ENCODE measurements around the gene MRAS.
"Not testable (repeated sequence)": the region's sequence is repeated elsewhere in the genome, so short reads cannot be mapped to it uniquely, and the experiment has no call there.

Gene MRAS

DNA sequence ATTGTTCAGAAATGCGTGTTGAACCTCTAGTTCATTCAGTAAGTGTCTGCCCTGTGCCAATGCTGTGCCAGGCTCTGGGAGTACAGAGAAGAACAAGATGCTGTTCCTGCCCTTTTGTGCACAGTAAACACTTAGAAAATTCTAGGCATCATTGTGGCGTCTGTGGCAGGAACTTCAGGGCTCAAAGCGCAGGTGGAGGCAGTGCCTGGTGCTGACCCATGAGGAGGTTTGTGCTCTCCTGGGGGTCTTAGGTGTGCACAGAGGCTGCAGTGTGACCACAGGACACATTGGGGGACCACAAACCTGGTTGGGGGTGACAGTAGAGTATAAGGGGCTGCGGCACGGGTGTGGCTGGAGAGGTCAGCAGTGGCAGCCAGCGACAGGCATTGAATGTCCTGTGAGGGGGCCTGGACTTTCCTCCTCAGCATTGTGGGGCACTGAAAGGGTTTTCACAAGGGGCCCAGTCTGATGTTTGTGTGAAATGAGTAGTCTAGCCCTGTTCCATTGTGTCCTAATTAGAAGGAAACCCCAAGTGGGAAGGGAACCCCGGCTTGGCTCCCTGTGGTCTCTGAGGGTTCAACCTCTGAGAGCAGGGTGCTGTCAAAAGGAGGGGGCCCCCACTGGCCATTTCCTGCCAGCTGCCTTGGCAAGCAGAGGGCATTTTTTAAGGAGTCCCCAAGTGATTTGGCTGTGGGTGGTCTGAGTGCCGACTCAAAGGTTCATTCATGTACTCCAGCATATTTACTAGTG is 20.9 kb downstream of the MRAS start:
- FAIRE-seq = no peak

DNA sequence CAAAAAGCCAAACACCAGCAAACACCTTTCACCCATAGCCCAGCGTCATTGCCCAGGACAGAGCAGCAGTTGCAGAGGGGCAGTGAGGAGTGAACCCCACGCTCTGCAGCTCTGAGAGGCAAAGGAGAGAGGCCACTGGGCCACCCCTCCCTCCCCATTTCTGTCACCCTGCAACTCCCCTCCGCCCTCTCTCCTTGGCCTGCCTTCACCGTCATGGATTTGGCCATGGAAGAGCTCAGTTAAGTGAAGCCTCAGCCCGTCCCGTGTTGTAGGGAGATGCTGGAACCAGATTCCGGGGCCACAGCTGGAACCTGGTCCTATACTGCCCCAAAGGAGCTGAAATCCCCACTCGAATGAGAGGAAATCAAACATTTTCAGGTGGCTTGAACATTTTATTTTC is 21.9 kb downstream of the MRAS start:
- FAIRE-seq = no peak

DNA sequence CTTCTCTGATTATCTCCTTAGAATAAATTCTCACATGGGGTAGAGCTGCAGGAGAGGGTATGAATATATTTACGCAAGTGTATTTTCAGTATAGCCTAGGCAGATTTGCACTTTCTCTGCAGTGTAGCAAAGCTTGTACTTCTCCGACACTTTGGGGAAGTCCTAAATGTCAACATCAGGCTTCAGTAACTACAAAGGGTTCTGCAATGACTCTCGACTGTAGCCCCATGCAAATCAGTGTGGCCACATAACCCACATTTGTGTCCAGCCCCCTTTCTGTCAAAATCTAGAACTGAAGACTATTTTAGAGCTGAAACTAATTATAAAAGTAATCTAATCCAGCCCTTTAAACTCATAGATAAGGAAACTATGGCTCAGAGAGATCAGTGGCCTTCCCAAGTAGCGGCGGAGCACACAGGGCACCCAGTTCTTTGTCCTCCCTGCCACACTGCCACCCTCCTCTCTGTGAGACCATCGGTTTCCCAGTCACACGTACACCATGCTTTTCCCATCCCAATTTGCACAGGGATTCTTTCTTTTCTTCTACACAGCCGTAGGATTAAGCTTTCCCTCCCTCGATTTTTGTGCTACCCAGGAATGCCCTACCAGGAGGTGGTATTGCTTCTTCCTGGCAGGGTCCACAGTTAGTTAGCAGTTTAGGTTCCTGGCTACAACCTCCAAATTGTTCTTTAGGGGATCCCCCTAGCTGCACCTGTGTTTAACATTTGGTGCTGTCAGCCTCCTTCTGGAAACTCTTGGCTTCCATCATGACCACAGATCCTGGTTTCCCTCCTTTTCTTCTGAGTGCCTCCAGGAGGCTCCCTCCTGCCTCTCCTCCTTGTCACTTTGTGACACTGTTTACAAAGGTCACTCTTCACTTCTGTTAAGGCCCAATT is 22.9 kb downstream of the MRAS start:
- FAIRE-seq = no peak

DNA sequence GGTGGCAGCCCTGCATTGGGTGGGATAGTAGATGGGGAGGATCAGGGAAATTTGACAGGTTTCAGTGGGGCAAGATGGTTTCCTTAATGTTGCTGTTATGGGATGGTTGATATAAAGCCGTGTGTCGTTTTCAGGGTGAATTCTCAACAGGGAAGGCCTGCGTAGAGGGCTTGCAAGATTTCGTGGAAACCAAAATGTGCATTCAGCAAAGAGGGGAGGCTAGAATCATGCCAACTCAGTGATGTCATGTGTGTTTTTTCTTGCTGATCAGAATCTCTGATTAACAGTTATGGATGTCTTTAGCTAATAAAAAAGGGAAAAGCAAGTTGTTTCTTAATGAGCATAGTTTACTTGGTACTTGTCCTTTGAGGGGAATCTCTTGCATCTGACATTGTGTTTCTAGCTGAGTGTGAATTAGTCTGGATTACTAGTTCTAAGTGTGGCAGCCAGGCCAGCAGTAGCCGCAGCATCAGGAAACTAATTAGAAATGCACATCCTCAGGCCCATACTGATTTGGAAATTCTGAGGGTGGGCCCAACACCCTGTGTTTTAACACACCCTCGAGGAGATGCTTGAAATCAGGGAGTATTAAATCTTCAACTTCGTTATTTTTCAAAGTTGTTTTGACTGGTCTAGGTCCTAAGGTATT is 24.8 kb downstream of the MRAS start:
- FAIRE-seq = no peak

DNA sequence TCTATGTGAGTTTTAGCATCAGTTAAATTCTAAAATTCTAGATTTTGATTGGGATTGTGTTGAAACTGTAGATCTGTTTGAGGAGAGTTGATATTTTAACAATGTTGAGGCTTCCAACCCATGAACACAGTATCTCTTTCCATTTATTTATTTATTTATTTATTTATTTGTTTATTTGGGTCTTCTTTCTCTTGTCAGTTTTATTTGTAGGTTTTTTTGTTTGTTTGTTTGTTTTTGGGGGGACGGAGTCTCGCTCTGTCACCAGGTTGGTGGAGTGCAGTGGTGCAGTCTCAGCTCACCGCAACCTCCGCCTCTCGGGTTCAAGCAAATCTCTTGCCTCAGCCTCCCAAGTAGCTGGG is 25.3 kb downstream of the MRAS start:
- no peak for FAIRE-seq

DNA sequence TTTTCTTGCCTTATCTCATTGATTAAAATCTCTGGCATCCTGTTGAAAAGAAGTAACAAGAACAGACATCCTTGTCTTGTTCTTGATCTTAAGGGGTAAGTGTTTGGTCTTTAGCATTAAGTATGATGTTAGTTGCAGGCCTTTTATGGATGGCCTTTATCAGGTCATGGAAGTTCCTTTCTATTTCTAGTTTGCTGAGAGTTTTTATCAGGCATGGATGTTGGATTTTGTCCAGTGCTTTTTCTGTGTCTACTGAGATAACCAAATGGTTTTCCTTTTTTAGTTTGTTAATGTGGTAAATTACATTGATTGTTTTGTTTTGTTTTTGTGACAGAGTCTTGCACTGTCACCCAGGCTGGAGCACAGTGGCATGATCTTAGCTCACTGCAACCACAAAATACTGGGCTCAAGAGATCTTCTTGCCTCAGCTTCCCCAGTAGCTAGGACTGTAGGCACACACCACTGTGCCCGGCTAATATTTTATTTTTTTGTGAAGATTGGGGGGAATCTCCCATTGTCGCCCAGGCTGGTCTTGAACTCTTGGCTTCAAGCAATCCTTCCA is 26.3 kb downstream of the MRAS start:
- no peak for FAIRE-seq

DNA sequence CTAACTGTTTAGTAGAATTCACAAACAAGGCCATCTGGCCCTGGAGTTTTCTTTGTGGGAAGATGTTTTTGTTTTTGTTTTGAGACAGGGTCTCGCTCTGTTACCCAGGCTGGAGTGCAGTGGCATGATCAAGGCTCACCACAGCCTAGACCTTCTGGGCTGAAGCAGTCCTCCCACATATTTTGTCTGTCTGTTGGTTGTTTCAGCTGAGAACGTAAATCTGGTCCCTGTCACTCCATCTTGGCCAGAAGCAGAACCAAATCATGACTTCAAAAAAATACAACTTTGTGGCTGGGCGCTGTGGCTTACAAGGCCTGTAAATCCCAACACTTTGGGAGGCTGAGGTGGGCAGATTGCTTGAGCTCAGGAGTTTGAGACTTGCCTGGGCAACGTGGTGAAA is 27.1 kb downstream of the MRAS start:
- FAIRE-seq = no peak

DNA sequence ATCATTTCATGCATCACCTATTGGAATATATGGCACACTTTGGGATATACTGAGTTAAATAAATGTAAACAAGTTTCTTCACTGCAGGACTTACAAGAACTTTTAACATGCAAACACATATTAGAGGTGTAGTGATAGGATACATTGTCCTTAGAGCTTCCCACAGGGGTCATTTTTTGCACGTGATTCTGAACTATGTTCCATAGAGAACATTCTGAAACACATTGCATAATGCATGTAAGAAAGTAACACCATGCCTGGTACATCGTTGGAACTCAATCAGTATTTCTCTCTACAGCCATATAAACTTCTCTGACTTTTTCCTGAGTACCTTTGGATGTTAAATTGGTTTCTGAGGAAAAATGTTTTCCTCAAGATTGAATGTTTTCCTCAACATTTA is 28.3 kb downstream of the MRAS start:
- no peak for FAIRE-seq

DNA sequence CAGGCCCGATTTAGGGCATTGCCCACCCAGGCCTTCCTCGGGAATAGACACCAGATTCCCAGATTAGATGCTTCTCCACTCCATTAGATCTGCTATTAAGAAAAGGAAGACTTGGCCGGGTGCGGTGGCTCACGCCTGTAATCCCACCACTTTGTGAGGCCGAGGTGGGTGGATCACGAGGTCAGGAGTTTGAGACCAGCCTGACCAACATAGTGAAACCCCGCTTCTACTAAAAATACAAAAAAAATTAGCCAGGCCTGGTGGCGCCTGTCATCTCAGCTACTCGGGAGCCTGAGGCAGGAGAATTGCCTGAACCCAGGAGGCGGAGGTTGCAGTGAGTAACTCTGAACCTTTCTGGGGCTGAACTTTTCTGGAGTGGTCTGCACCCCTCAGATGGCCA is 28.8 kb downstream of the MRAS start:
- FAIRE-seq = not testable (repeated sequence)

DNA sequence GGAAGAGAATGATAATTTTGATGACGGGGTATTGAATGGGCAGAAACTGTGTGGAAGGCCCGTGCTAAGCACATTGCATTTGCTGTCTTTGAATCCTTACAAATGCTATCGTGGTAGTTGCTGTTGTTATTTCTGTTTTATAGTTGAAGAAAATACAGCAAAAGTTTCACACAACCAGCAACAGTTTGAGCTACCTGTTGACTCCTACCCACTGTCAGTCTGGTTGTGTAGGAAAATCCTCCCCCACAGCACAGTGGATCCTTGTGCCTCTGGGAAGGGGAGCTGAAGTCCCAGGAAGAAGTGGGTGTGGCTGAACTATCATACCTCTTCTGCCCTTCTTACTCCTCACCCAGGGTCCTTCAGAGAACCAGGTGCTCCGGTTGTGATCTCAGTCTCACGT is 29.4 kb downstream of the MRAS start:
- no peak for FAIRE-seq

DNA sequence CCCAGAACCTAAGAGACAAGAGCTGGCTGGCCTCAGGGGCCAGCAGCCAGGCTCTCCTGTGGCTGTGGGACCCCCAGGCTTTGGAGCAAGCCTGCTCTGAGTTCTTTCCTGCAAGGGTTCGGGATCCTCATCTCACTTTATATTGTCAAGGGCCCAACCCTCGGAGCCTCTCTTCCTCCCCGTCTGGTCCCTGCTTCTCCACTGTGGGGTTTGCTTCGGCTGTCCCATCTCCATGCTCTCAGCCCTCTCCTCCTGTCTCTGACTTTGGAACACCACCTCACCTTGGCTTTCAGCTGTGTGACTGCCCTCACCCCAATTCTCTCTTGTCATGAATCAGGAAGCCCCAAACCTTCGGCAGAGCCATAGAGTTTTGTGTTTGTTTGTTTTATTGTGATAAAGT is 30.0 kb downstream of the MRAS start:
- FAIRE-seq = no peak

DNA sequence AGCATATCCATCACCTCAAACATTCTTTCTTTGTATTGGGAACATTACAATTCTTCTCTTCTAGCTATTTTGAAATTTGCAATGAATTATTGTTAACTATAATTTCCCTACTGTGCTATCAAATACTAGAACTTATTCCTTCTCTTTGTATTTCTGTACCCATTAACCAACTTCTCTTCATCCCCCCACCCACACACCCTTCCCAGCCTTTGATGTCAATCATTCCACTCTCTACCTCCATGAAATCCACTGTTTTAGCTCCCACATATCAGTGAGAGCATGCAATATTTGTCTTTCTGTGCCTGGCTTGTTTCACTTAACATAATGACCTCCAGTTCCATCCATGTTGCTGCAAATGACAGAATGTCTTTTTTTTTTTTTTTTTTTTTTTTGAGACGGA is 30.6 kb downstream of the MRAS start:
- FAIRE-seq = no peak

DNA sequence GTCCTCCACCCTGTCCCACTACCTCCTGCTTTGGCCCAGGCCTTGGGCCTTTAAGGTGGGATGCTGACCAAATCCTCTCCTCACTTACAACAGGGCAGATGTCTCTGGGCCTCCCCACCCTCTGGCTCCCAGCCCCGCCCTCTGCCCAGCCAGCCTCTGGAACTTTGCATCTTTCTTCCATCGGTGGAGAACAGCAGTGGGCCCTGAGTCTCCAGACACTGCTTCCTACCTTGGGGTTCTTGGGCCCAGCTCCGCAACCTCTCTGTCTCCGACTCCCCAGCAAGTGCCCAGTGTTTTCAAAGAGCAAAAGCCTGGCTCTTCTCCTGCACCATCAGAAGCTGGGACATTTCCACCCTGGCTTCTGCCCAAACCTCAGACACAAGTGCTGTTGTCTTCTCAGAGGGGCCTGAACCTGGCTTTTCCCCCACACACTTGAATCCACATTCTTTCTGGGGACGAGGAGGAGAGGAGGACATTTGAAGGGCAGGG is 33.1 kb downstream of the MRAS start:
- no peak for FAIRE-seq

DNA sequence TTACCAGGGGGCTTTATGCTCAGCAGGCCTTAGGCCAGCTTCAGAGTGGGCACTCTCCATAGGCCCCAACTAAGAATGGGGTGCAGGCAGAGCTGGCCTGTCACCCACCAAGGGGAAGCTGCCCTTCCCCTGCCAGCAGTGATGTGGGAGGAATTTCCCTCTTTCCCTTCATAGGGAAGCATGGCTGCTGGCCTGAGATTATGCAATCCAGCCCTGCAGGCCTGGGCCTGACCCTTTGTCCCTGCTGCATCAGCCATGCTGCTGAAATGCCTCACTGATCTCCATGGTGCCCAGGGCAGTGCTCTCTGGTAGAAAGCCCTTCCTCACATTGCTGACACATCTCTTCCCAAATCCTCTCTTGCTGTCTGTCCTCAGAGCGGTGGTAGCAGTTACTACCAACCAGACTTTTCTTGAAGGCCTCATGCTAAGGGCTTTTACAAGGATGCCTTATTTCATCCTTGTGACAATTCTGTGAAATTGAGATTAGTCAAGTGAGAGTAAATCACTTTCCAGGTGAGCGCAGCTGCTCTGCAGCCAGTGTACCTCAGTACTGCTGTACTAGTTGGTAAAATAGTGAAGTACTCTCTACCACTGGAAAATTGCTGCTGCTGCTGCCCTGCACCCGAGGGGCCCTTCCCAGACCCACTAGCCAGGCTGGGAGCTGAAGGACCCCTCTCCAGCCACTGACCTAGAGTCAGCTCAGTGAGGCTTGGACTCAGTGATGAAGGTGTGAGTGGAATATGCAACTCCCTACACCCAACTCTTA is 33.8 kb downstream of the MRAS start:
- FAIRE-seq = no peak

DNA sequence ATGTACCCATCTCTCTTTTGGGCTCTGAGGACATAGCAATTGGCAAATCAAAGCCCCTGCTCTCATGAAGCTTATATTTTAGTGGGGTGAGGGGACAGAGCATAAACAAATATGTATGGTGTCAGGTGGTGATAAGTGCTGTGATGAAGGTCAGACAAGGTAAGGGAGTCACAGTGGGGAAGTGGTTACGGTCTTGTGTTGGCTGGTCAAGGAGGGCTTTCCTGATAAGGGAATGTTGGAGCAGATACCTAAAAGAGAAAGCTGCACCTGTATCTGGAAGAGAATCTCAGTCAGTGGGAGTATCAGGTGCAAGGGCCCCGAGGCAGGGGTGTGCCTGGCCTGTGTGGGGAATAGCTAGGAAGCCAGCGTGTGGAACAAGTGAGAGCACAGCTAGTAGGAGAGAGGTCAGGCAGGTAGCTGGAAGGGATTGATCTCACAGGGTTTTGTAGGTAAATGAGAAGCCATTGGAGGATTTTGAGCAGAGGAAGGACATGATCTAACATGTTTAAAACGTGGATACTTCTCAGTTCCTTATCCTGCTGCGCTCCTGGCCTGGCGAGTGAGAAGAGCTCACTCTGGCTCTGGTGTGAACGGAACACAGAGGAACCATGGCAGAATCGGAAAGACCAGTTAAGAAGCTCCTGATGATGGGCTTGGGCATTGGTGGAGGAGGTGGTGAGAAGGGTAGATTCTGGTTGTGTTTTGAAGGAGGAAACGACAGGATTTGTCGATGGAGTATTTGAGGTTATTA is 35.5 kb downstream of the MRAS start:
- FAIRE-seq = no peak

DNA sequence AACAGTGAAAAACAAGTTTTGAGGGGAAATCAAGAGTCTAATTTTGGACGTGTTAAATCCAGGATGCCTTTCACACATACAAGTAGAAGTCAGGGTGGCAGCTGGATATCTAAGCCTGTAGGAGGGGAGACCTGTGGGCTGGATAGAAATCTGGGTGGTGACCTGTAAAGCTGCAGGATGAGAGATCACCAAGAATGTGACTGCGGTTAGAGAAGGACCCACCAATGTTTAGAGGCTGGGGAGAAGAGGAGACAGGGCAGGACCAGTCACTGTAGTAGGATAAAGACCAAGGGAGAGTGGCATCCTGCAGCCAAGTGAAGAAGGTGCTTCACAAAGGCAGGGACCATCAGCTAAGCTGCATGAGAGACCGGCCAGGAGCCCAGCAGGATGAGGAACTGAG is 36.2 kb downstream of the MRAS start:
- no peak for FAIRE-seq

DNA sequence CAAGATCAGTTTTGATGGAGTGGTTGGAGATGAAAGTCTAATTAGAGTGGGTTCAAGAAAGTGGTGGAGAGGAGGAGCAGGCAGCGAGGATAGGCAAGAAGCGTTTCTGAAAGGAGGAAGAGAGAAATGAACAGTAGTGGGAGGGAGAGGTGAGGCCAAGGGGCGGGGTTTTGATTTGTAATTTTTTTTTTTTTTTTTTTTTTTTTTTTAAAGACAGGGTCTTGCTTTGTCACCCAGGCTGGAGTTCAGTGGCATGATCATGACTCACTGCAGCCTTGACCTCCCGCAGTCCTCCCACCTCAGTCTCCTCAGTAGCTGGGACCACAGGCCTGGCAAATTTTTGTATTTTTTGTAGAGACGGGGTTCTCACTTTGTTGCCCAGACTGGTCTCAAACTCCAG is 36.6 kb downstream of the MRAS start:
- FAIRE-seq = no peak

DNA sequence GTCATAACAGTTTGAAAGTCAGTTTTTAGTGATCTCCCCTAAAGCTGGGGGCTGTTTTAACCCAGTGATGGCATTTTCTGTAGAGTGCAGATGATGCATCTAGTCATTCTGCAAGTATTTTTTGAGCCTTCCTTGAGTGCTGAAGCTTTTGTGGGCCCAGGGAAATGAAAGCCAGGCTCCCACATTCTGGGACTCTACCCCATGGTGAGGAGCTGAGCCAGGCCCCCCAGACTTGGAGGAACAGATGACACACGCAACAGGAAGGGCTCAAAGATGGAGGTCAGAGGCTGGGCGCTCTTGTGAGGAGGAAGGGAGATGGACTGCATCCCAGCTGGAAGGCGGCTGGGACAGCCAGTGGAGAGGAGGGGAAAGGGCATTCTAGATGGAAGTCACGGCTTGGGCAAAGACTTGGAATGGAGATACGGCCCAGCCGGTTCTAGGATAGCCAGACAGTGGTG is 40.8 kb downstream of the MRAS start:
- FAIRE-seq = no peak

DNA sequence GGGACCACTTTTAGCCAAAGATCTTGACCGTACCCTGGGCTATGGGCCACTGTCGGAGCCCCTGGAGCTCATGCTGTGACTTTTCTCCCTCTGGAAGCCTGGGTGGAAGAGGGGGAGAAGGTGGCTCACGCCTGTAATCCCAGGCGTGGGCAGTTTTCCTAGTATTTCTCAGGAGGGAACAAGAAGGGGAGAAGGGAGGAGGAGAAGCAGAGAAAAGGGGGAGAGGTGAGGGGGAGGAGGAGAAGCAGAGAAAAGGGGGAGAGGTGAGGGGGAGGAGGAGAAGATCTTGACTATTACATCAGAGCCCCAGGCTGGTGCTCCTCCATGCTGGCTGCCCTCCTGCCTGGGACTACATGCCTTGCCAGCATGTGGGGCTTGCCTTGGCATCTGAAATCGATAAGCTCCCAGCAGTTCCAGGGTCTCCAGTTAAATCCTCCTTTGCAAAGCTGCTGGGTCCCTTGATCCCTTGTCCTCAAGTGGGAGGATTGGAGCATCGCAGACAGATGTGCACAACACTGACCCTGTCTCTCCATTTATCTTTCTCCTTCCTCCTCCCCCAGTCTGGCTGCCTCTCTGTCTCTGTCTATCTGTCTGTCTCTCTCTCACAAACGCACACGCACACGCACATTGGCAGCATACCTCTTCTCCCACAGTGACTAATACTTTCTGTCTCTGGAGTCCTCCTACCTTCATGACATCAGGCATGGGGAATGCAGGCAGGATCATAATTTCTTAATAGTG is 41.6 kb downstream of the MRAS start:
- FAIRE-seq = no peak

DNA sequence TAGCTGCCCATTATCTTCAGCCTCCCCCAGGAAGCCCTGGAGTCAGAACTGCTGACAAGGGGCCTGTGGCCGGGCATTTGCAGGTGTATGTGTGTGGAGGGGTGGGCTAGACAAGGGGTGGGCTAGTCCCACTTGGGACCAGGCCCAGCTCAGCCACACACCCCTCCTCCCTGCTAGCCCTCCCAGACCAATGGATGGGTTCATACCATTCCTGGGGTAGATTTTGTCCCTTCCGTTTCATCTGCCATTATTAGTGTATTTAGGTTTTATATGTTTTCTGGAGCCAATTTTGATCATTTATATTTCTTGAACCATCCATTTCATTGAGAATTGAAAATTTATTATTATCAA is 42.2 kb downstream of the MRAS start:
- FAIRE-seq = no peak

DNA sequence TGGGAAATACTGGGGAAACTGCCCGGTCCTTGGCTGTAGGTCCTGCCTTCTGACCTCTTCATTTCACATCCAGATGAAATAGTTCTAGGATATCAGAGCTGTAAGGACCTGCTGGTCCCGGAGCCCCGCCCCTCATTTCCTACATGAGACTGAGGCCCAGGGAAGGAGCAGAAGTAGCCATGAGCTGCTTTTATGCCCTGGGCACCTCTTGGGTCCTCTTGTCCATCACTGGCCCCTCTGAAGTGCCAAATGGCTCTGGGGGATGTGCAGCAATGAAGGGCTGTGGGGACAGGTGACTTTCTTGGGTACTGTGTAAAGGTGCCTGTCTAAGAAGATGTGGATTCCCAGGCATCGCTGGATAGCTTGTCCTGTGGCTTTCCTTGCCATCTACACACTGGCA is 45.8 kb downstream of the MRAS start:
- FAIRE-seq = no peak
